Gastrocnemius medialis (tissue), 4 donors: ENCODE data around the gene LRIG2.

Source experiments
- POLR2A ChIP-seq, 2 donors: fragments of 450-650 bp; IDR thresholded peaks; one replicate each; pipeline ENCODE4 v1.6.1; 2017; ENCODE audit warnings: antibody characterized with exemption in 2 of 2, mild to moderate bottlenecking in 2 of 2, moderate library complexity in 2 of 2
- TF ChIP-seq, protein P1 (sequence below), 5 experiments: fragments of 450-650 bp in 3 of 5; fragments of 200-600 bp in 2 of 5; sonication (generic) in 2 of 5; IDR thresholded peaks in 4 of 5; conservative IDR thresholded peaks in 1 of 5; 1 replicate in 4 of 5; 2 replicates in 1 of 5; pipeline ENCODE4 v1.5.1; 2016 to 2019; ENCODE audit warnings: antibody characterized with exemption in 5 of 5, mild to moderate bottlenecking in 3 of 5, moderate library complexity in 3 of 5

DNA sequence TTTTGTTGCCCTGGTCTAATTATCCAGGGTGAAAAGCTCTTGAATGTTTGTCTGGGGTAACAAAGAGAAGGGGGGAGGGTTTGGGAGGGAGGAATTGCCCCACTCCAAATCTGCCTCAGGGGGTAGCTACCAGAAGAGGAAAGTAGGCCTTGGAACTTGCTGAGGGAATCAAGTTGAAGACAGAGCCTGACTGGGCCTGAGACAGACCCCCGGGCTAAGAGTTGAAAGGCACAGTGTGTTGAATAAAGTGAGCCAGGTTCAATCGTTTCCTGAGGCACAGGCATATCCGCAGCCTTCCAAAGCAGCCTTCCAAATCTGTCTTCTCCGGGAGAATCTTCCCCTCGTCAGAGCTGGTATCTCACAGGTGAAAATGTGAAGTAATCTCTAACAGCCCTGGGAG, 96.6 kb downstream of the LRIG2 start:
- TF ChIP-seq, protein P1, sequence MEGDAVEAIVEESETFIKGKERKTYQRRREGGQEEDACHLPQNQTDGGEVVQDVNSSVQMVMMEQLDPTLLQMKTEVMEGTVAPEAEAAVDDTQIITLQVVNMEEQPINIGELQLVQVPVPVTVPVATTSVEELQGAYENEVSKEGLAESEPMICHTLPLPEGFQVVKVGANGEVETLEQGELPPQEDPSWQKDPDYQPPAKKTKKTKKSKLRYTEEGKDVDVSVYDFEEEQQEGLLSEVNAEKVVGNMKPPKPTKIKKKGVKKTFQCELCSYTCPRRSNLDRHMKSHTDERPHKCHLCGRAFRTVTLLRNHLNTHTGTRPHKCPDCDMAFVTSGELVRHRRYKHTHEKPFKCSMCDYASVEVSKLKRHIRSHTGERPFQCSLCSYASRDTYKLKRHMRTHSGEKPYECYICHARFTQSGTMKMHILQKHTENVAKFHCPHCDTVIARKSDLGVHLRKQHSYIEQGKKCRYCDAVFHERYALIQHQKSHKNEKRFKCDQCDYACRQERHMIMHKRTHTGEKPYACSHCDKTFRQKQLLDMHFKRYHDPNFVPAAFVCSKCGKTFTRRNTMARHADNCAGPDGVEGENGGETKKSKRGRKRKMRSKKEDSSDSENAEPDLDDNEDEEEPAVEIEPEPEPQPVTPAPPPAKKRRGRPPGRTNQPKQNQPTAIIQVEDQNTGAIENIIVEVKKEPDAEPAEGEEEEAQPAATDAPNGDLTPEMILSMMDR (IDR thresholded peaks at IDR 0.05 in 4 of 5, conservative IDR thresholded peaks at IDR 0.05 in 1 of 5): no peak
- TF ChIP-seq POLR2A (IDR thresholded peaks at IDR 0.05): no peak
